ENCODE data around the gene VPS26B. TPM values are rescaled to one million over a fixed set of nuclear protein-coding genes. Genes with fewer than 3 reads are reported as not detected.

The VPS26B gene
- total and polyA plus RNA-seq, 2 experiments from 2014 or later, result 10.1 to 29.1 TPM

- Histone ChIP-seq H3F3A (replicated peaks; ENCODE audit: low read depth) (no peaks in the 10 kb centered on the region), H3K27ac (ENCODE audit: low read depth) (no peak overlapping the region), H3K36me3 (ENCODE audit: insufficient read depth) (peaks cover 26% of the 10 kb centered on the region), H2AFZ (no peak overlapping the region), H4K20me1 (replicated peaks; ENCODE audit: insufficient read depth) (no peaks in the 10 kb centered on the region), H3K79me2 (replicated peaks; ENCODE audit: insufficient read depth) (no peaks in the 10 kb centered on the region), H3K9me2 (ENCODE audit: insufficient read depth) (no peaks in the 10 kb centered on the region), H3K4me1 (ENCODE audit: insufficient read depth) (no peaks in the 10 kb centered on the region), H3K27me3 (ENCODE audit: insufficient read depth) (no peaks in the 10 kb centered on the region), H3K4me3 (no peak overlapping the region), H3K4me2 (no peak overlapping the region)
- Mint-ChIP-seq H3K36me3 (ENCODE audit: low read depth) (peaks cover 49% of the 10 kb centered on the region), H3K27me3 (ENCODE audit: insufficient read depth, low read depth, poor library complexity) (no peaks in the 10 kb centered on the region), H3K4me1 (peaks cover 9% of the 10 kb centered on the region; the same call in 2 of the 3 replicates), H3K4me3 (no peak overlapping the region), H3K9me3 (no peaks in the 10 kb centered on the region), H3K27ac (no peak overlapping the region)
- no peak for DNase-seq (ENCODE audit: low spot score)
- no peak for TF ChIP-seq ZNF462 (CRISPR knock-in tag; IDR thresholded peaks at IDR 0.05)
- no peak for TF ChIP-seq STAT1 (IDR thresholded peaks at IDR 0.05; ENCODE audit: unreplicated experiment)
- TF ChIP-seq CREB1 (CRISPR knock-in tag; IDR thresholded peaks at IDR 0.05; ENCODE audit: low read depth), result no peak
- TF ChIP-seq EZH2phosphoT487 (IDR thresholded peaks at IDR 0.05; ENCODE audit: unreplicated experiment), result no peak
- TF ChIP-seq EZH2 (IDR thresholded peaks at IDR 0.05; ENCODE audit: low read depth, unreplicated experiment), result no peak
- no peak for TF ChIP-seq POLR2AphosphoS5 (IDR thresholded peaks at IDR 0.05; ENCODE audit: low read depth)
- TF ChIP-seq ETS1 (IDR thresholded peaks at IDR 0.05), result no peak
- no peak for TF ChIP-seq ZNF331 (CRISPR knock-in tag; IDR thresholded peaks at IDR 0.05; ENCODE audit: low read depth)
- TF ChIP-seq NANOG (IDR thresholded peaks at IDR 0.05; ENCODE audit: borderline replicate concordance), result no peak
- no peak for TF ChIP-seq REST (IDR thresholded peaks at IDR 0.05; ENCODE audit: unreplicated experiment)
- TF ChIP-seq CTCF (conservative IDR thresholded peaks at IDR 0.05; ENCODE audit: low read depth in 2 of 2), result no peak
- no peak for TF ChIP-seq JUNB (IDR thresholded peaks at IDR 0.05; ENCODE audit: unreplicated experiment)
- TF ChIP-seq ZNF114 (CRISPR knock-in tag; IDR thresholded peaks at IDR 0.05), result no peak
- ATAC-seq, result no peak
Measured at GRCh38 chr11:134246100-134246499, 21.6 kb downstream of the VPS26B start.
